Measurements from ENCODE around the gene ELMO1. TPM values are rescaled to one million over a fixed set of nuclear protein-coding genes. Genes with fewer than 3 reads are reported as not detected.

Gene ELMO1
- total and polyA plus RNA-seq, 2 of the 13 experiments (the other 11 are each of a cell fraction or from before 2014, with no cell fraction given), result 0.11 to 0.17 TPM

DNA sequence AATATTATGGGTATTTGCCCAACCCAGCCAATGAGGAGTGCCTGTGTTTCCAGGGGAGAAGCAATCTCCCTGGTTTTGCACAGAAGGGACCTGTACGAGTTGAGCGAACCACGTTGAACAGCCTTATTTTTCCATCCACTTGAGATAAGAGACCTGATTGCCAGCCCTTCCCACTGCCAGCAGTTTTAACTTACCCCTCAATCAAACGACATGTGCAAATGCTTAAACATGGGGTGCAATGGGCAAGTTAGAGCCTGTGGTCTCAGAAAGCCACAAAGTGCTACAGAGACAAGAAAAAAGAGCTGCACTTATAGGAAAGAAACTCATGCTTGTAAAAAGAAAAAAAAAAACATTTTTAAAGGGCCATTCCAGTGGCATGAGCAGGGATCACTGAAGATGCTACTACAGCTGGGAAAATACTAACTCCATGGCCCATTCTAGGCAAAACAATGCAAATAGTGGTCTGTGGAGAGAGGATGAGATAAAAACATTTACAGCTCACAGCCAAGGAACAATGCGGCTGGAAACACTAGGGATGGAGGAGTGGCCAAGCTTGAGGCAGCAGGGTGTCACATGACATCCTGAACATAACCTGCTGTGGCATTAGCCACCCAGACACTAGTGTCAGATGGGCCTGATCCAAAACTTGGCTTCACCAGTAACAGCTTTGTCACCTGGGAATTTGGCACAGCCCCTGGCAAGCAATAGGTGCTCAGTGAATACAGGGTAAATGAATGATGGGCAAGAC lies 162.8 kb downstream of the ELMO1 start:
- no peak overlapping the region for H3K4me3 ChIP-seq (replicated peaks in 1 of 3; ENCODE audit: insufficient read depth in 1 of 3, low read depth in 2 of 3, low read length in 3 of 3)
- no peaks in the 10 kb centered on the region for H3K27me3 ChIP-seq (ENCODE audit: control insufficient read depth in 1 of 2, insufficient read depth in 2 of 2, low read length in 2 of 2)
- H4K20me1 ChIP-seq (ENCODE audit: insufficient read depth, low read length), result no peaks in the 10 kb centered on the region
- intact Hi-C loops (cut with micrococcal nuclease; ENCODE audit: unreplicated experiment) (loop anchor here (2.0 kb wide), 1 partner anchor 67 kb away; no protein-coding TSS in a partner anchor), in situ Hi-C loops (cut with HindIII; ENCODE audit: extremely low pct_ligation_motif_present, low pct_unique_long_range_greater_than_20kb) (loop anchor here (10.0 kb wide), 1 partner anchor 229 kb away; no protein-coding TSS in a partner anchor)
- POLR2A ChIA-PET, result no interaction called here
- FAIRE-seq (no peak), DNase-seq (ENCODE audit: low spot score) (no peak), ATAC-seq (no peak)
- 49% methylated on average over 5 of the region's 5 CpGs for WGBS (ENCODE audit: low lambda C conversion rate)
- no peaks in the 10 kb centered on the region for H3K79me2 ChIP-seq (ENCODE audit: insufficient read depth, low read length)
- no peak overlapping the region for H3K9ac ChIP-seq (ENCODE audit: insufficient read depth, low read depth, low read length)
- H2AFZ ChIP-seq (ENCODE audit: low read length), result no peak overlapping the region
- no TSS peak for BruUV-seq (replicated peaks)
- H3K36me3 ChIP-seq (replicated peaks in 1 of 2; ENCODE audit: control insufficient read depth in 1 of 2, insufficient read depth in 2 of 2, low read length in 2 of 2), result no peaks in the 10 kb centered on the region
- no peak overlapping the region for H3K4me2 ChIP-seq (ENCODE audit: low read depth, low read length)
- CTCF ChIA-PET (ENCODE audit: low intra/inter-chr PET ratio, low total read pairs), result interaction anchor here (0.9 to 1.9 kb wide), 3 partner anchors 67 to 224 kb away, joined by 3 to 6 read pairs (median 5); no protein-coding TSS in a partner anchor
- no peaks in the 10 kb centered on the region for H3K9me3 ChIP-seq (ENCODE audit: low read length)
- no peak overlapping the region for H3K27ac ChIP-seq (ENCODE audit: extremely low read length, insufficient read depth, low read length)
- H3K4me1 ChIP-seq (ENCODE audit: insufficient read depth, low read length), result no peaks in the 10 kb centered on the region
- no peak for TF ChIP-seq ARHGAP35 (CRISPR knock-in tag; IDR thresholded peaks at IDR 0.05; ENCODE audit: borderline replicate concordance)
- no peak for TF ChIP-seq NFKBIZ (CRISPR knock-in tag; IDR thresholded peaks at IDR 0.05)
- TF ChIP-seq KLF15 (CRISPR knock-in tag; IDR thresholded peaks at IDR 0.05; ENCODE audit: borderline replicate concordance), result no peak
- TF ChIP-seq, protein P1, sequence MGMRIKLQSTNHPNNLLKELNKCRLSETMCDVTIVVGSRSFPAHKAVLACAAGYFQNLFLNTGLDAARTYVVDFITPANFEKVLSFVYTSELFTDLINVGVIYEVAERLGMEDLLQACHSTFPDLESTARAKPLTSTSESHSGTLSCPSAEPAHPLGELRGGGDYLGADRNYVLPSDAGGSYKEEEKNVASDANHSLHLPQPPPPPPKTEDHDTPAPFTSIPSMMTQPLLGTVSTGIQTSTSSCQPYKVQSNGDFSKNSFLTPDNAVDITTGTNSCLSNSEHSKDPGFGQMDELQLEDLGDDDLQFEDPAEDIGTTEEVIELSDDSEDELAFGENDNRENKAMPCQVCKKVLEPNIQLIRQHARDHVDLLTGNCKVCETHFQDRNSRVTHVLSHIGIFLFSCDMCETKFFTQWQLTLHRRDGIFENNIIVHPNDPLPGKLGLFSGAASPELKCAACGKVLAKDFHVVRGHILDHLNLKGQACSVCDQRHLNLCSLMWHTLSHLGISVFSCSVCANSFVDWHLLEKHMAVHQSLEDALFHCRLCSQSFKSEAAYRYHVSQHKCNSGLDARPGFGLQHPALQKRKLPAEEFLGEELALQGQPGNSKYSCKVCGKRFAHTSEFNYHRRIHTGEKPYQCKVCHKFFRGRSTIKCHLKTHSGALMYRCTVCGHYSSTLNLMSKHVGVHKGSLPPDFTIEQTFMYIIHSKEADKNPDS (CRISPR knock-in tag; IDR thresholded peaks at IDR 0.05), result no peak
- TF ChIP-seq, protein P2, sequence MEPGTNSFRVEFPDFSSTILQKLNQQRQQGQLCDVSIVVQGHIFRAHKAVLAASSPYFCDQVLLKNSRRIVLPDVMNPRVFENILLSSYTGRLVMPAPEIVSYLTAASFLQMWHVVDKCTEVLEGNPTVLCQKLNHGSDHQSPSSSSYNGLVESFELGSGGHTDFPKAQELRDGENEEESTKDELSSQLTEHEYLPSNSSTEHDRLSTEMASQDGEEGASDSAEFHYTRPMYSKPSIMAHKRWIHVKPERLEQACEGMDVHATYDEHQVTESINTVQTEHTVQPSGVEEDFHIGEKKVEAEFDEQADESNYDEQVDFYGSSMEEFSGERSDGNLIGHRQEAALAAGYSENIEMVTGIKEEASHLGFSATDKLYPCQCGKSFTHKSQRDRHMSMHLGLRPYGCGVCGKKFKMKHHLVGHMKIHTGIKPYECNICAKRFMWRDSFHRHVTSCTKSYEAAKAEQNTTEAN (CRISPR knock-in tag; conservative IDR thresholded peaks at IDR 0.05), result no peak
- TF ChIP-seq, protein P3, sequence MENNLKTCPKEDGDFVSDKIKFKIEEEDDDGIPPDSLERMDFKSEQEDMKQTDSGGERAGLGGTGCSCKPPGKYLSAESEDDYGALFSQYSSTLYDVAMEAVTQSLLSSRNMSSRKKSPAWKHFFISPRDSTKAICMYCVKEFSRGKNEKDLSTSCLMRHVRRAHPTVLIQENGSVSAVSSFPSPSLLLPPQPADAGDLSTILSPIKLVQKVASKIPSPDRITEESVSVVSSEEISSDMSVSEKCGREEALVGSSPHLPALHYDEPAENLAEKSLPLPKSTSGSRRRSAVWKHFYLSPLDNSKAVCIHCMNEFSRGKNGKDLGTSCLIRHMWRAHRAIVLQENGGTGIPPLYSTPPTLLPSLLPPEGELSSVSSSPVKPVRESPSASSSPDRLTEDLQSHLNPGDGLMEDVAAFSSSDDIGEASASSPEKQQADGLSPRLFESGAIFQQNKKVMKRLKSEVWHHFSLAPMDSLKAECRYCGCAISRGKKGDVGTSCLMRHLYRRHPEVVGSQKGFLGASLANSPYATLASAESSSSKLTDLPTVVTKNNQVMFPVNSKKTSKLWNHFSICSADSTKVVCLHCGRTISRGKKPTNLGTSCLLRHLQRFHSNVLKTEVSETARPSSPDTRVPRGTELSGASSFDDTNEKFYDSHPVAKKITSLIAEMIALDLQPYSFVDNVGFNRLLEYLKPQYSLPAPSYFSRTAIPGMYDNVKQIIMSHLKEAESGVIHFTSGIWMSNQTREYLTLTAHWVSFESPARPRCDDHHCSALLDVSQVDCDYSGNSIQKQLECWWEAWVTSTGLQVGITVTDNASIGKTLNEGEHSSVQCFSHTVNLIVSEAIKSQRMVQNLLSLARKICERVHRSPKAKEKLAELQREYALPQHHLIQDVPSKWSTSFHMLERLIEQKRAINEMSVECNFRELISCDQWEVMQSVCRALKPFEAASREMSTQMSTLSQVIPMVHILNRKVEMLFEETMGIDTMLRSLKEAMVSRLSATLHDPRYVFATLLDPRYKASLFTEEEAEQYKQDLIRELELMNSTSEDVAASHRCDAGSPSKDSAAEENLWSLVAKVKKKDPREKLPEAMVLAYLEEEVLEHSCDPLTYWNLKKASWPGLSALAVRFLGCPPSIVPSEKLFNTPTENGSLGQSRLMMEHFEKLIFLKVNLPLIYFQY (CRISPR knock-in tag; IDR thresholded peaks at IDR 0.05; ENCODE audit: borderline replicate concordance), result no peak
- no peak for TF ChIP-seq NR2C2 (CRISPR knock-in tag; IDR thresholded peaks at IDR 0.05; ENCODE audit: borderline replicate concordance)
- TF ChIP-seq, protein P4, sequence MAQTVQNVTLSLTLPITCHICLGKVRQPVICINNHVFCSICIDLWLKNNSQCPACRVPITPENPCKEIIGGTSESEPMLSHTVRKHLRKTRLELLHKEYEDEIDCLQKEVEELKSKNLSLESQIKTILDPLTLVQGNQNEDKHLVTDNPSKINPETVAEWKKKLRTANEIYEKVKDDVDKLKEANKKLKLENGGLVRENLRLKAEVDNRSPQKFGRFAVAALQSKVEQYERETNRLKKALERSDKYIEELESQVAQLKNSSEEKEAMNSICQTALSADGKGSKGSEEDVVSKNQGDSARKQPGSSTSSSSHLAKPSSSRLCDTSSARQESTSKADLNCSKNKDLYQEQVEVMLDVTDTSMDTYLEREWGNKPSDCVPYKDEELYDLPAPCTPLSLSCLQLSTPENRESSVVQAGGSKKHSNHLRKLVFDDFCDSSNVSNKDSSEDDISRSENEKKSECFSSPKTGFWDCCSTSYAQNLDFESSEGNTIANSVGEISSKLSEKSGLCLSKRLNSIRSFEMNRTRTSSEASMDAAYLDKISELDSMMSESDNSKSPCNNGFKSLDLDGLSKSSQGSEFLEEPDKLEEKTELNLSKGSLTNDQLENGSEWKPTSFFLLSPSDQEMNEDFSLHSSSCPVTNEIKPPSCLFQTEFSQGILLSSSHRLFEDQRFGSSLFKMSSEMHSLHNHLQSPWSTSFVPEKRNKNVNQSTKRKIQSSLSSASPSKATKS (CRISPR knock-in tag; IDR thresholded peaks at IDR 0.05), result no peak
- TF ChIP-seq PAF1 (CRISPR knock-in tag; IDR thresholded peaks at IDR 0.05), result no peak

Measured in HepG2 (cell line).